Activated CD8-positive, alpha-beta memory T cell treated with anti-CD3 and anti-CD28 coated beads, Interleukin-2, amount 50 U/mL, for 48 hours (primary cell): ENCODE results near the gene KRT16.
"Not testable (repeated sequence)": the region's sequence is repeated elsewhere in the genome, so short reads cannot be mapped to it uniquely, and the experiment has no call there.

ENCODE experiments used
- DNase-seq: peaks from one replicate; pipeline ENCODE4 v3.0.0-alpha.2; 2020

The KRT16 gene

DNA sequence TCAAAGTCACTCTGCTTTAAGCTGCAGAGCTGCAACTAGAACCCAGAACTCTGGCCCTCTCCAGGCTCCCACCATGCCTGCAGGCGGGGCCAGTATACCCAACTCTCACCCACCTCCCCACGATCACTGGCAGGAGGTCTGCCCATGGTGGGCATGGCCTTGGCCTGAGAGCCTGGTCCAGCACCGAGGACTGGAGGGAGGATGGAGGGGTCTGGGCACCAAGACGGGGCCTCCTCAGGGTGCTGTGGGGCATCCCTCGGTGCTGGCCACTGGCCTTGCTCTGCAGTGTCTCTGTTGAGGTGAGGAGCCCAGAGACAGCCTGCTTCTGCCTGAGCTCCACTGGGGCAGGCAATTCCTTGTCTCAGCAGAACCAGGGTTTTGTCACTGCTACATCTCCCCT is 1.5 kb upstream of the KRT16 start:
- DNase-seq: no peak

DNA sequence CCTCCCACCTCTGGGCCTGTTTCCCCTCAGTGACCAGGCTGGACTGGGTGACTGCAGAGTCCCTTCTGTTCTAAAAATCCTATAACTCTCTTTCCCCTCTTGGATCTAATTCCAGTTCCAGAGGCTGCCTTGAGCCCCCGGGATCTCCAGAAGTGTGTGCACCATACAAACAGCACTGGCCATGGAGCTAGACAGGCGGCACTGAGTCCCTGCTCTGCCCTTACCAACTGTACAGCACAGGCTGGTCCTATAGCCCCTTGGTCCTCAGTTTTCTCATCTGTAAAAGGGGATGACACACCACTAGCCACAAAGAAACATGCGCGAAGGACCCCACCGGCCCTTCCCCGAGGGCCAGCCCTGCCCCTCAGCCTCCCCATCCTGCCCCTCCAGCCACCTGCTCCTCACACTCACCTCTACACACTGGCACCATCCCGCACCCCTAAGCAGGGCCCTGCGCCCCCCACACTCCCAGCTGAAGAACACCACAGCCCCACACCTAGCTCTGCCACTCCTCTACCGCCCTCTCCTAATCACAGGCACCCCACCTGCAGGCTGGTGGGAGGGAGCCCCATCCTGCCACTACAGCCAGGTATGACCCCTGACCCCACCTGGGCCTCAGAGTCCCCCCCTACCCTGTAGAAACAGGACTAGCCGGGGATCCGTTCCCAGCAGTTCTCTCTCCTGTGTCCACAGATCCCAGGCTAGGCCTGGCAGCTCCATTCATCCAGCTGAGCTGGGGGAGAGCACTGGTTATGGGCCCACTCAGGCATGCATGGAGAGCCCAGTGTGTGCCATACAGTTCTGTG is 913 bp upstream of the KRT16 start:
- no peak for DNase-seq

DNA sequence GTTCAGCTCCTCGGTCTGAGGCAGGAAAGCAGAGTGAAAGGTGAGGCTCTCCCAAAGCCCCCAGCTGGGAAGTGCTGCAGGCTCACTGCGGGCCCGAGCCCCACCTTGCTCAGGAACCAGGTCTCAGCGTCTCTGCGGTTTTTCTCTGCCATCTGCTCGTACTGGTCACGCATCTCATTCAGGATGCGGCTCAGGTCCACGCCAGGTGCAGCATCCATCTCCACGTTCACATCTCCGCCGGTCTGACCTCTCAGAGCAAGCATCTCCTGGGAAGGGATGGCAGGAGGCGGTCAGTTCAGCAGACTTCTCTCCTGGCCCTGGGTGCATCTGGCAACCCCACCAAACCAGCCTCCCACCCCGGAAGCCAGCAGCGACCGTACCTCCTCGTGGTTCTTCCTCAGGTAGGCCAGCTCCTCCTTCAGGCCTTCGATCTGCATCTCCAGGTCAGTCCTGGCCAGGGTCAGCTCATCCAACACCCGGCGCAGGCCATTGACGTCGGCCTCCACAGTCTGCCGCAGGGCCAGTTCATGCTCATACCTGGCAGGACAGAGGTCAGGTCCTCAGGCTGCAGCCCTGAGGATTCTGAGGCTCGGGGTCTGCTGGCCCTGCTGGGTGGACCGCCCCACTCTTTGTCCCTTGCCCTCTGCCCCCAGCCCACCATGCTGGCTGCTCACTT is 1.5 kb downstream of the KRT16 start:
- no peak for DNase-seq

DNA sequence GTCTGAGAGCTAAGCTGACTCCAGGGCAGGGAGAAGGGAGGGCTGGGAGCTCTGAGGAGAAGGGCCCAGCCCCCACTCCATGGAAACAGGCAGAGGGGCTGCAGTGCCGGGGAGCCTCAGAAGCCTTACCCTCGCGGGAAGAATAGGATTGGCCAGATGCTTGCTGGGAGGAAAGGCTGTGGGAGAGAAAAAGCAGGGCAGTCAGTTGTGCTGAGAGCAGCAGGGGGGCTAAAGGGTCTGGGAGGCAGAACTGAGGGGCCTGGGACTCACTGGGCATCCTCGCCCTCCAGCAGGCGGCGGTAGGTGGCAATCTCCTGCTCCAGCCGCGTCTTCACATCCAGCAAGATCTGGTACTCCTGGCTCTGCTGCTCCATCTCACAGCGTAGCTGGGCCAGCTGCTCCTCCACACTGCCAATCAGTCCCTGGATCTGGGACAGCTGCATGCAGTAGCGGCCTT is 2.5 kb downstream of the KRT16 start:
- not testable (repeated sequence) for DNase-seq

DNA sequence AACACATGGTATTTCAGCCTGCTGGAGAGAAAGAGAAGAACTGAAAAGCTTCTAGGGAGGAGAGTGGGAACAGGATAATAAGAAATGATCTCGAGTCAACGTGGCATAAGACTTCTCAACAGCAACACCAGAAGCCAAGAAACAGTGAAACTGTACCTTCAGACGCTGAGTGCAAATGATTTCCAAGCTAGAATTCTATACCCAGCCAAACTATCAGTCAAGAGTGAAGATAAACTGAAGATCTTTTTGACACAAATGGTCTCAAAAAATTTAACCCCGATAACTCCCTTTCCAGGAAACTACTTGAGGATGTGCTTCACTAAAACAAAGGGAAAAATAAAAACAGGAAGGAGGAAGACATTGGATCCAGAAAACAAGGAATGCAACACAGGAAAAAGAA is 5.6 kb downstream of the KRT16 start:
- not testable (repeated sequence) for DNase-seq

DNA sequence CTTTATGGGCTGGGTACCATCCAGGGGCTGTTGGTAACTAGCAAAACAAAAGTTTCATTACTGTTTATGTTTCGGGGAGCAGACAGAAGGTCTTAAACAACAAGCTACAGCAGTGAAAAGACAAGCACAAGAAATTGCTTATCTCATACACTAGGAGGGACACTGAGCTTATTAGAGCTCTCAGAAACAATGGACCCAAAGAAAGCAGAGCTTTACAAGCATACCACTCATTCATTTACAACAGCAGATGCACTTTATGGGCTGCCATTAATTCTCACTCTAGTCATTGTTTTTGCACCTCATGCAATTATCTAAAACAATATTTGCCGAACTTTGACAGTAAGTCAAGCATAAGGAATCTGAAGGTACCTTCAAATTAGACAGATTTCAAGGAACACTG is 10.0 kb downstream of the KRT16 start:
- DNase-seq: no peak

DNA sequence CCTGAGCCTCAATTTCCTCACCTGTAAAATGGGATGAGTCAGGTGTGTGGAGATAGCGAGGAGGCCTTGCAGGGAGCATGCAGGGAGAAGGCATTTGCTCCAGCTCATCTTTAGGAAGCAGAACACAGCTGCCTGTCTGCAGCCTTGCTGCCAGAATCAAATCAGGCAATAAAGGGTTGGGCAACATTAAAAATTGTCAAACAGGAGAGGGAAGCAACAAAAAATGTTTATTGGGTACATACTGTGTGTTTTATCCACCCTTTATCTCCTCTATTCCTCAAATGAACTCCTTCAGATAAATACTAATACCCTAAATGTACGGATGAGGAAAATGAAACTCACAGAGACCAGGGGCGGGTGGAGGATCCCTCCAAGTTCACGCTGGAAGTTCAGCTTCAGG is 12.2 kb downstream of the KRT16 start:
- DNase-seq: no peak

DNA sequence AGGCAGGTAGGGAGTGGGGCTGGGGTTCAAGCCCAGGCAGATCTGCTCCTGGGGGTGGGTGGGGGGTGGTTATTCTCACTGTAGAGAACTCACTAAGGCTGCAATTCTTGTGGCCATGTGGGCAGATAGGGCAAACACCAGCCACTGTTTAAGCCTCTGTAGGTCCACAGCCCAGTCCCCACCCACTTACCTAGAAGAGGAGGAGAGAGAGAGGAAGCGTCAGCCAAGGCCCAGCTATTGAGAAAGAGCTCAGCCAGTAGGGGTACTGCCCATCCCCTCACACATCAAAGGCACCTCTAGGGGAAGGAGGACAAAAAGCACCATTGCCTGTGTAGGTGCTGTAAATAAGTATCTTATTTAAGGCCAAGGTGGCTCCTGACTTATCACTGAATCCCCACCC is 12.9 kb downstream of the KRT16 start:
- no peak for DNase-seq

DNA sequence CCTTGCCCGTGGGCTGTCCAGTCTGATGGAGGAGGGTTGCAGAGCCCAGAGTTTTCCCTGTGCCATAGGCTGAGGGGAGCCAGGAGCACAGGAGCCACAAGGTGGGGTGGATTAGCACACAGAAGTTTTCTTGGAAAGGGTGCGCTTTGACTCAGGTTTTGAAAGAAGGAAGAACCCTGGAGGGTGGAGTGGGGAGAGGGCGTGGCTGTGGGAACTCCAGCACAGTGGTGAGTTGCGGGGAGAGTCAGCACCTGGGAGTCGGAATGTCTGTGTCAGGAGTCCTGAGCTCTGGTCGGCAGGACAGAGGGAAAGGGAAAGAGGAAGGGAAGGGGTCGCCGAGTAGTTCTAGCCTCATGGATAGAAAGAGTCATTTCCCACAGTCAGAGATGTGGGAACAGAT is 17.0 kb downstream of the KRT16 start:
- no peak for DNase-seq

DNA sequence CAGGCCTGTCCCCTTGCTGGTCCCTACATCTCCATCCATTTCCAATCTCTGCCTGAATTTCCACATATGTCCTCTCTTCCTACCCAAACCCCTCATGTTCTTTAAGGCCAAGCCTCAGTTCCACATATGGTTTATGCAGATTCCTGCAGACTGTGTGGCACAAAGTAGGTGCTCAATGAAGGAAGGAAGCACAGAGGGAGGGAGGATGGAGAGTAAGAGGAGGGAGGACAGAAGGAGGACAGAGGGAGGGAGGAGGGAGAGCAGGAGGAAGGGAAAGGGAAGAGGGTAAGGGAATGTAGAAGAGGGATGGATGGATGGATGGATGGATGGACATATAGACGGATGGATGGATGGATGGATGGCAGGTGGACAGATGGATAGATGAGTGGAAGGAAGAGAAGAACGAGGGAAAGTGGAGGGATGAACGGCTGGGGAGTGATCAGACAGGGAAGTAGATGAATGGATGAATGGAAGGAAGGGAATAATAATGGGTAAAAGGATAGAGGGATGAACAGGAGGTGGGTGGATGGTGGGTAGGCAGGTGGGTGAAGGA is 18.1 kb downstream of the KRT16 start:
- no peak for DNase-seq

DNA sequence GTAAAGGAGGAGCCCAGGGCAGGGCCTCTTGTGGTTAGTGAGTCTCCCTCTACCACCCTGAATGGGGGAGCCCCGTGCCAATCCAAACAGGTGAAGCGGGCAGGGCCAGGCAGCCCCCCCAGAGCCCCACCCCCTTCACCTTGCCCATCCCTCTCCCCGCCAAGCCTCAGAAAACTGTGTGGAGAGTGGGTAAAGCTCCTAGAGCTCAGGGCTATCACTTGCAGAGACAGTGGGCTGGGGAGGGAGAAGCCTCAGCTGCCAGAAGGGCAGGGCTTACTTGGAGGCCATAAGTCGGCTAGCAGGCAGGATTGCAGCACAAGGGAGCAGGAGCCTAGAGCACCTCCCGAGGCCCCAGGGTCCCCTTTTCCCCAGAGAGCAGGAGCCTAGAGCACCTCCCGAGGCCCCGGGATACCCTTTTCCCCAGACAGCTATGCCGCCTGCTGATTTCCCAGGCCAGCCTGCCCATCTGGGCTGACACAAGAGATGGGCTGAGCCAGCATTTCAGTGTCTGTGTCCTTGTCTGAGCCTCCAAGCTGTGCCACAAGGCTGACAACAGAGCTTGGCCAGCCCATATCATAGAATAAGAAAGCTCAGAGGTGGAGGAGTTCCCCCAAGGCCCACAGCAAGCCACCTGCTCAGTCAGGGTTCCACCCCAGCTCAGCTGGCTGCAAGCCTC is 19.1 kb downstream of the KRT16 start:
- no peak for DNase-seq

DNA sequence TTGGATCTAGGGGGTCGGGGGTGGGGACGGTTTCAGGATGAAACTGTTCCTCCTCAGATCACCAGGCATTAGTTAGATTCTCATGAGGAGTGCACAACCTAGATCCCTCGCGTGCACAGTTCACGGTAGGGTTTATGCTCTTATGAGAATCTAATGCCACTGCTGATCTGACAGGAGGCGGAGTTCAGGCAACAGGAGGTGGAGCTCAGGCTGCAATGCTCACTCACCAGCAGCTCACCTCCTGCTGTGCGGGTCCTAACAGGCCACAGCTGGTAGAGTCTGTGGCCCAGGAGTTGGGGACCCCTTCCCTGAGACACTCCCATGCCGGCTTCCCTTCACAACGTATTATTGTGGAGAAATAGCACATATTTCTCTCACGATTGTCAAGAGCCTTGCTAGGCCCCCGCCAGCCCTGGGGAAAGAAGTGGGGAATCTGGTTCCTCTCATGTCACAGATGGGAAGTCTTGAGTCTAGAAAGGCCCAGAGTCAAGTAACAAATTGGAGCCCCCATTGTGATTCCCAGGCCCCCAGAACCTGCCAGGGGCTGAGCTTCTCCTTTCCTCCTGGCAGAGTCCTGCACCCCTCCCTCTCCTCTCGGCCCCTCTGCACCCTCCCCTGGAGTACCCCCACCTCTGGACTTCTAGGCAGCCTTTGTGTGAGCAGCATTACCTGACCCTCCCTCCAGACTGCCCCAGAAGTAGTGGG is 19.8 kb downstream of the KRT16 start:
- DNase-seq: no peak

DNA sequence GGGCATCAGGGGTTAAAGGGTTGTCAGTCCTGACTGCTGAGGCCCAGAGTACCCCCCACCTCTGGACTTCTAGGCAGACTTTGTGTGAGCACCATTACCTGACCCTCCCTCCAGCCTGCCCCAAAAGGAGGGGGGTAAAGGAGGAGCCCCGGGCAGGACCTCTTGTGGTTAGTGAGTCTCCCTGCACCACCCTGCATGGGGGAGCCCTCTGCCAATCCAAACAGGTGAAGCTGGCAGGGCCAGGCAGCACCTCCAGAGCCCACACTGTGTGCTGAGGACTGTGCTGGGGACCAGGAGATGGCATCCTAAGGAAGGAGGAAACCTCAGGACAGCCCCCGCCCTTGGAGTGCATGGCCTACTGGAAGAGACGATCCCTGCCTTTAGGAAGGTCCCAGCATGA is 23.3 kb downstream of the KRT16 start:
- no peak for DNase-seq

DNA sequence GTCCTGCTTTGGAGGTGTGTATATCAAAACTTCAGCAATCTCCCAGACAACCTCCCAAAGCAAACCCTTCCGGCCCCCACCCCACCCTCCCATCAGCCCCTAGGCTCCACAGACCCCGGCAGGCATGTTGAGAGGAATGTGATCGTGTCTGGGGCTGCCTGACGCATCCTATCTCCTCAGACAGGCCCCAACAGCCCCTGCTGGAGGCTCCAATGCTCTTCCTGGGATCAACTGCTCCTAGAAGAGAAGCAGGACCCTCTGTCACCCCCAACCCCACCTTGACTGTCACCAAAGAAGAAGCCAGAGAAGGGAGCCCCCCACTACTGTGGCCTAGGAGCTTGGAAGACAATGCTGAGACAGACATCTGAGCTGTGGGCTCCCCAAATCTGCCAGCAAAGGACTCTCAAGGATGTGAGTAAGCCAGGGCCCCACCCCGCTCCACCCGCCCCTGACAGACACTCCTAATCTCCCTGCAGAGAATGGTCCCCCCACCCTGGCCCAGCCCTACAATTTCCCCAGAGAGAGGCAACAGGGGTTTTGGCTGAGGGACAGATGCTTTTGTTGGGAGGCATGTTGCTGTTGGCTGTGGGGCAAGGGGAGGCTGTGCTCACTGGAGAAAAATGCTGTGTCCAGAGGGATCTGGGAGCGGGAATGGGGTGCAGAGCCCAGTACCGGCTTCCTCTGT is 24.3 kb downstream of the KRT16 start:
- DNase-seq: no peak

DNA sequence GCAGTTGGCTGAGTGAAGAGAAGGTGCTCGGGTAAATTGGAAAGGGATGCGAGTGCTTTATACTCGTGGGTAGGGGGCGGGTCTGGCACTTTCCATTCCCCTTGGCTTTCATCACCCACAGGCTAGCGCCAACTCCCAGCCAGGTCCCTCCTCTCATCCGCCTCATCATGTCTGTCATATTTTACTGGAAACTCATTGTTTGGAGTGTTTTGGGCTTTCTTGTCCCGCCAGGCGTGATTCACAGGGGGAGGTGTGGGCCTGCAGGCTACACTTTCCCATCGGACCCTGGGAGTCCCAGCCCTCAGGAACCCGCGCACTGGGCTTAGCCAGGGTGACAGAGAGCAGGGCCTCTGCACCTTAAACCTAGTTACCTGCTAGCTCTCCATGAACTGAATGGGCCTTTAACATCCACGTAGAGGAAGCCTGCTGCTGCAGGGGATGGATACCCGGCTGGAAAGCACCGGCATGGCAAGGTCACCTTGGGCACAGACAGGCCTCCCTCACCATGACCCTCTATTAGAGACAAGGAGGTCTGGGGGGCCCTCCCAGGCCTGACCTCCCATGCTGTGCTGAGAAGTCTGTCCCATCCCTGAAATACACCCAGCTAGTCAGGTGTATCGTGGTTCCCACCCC is 25.6 kb downstream of the KRT16 start, which contains the start of gene KRT14:
KRT14 (minus strand) TSS at position 33 of the 633 bp plus-strand sequence. CDS start 61 bp downstream, outside the sequence.
- no peak for DNase-seq

DNA sequence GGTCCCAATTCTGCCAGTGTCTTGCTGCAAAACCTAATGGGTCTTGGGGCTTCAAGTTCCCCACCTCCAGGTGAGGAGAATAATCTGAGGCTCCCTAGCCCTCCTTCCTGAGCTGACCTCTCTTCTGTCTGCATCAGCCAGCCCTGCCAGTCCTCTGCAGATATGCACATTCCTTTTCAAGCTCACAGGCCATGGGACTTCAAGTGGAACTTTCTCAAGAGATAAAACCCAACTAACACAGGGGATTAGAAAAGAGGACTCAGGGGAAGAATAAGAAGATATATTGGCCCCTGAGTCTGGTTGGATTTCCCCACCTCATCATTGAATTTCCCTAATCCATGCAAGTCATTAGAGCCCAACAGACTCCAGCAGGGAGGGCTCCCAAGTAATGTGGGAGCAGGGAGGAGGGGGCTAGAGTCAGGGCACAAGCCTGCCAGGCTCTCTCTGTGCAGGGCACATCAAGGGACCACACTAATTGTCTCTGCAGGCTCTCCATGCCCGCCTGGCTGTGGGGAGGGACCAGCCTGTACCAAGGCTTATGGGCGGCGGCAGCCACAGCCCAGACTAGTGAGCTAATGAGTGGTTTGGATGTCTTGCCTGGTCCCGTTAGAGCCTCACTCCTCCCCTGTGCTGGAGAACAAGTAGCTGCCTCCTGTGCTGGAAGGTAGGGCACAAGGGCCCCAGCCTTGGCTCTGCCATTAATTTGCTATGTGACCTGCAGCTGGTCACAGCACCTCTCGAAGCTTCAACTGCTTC is 27.1 kb downstream of the KRT16 start:
- no peak for DNase-seq

DNA sequence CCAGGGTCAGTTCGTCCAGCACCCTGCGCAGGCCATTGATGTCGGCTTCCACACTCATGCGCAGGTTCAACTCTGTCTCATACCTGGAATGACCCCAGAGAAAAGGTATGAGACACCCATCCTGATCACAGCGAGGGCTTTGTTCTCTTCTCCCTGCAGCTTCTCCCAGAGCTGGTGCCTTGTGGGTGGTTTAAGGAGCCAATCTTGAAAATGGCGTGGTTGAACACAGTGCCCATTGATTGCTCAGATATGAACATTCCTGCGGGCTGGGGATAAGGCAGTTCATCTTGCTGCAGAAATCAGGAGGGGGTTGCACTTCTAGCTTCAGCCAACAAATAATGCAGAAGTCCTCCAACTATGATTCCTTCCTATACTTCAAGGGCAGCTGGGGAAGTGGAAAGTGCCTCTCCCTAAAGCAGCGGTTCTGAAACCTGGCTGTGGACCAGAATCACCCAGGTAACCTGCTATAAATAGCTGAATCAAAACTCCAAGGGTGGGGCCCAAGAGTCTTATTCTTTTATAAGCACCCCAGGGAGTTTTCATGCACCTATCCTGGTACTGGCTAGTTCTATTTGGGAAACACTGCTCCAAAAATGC is 28.1 kb downstream of the KRT16 start:
- not testable (repeated sequence) for DNase-seq

DNA sequence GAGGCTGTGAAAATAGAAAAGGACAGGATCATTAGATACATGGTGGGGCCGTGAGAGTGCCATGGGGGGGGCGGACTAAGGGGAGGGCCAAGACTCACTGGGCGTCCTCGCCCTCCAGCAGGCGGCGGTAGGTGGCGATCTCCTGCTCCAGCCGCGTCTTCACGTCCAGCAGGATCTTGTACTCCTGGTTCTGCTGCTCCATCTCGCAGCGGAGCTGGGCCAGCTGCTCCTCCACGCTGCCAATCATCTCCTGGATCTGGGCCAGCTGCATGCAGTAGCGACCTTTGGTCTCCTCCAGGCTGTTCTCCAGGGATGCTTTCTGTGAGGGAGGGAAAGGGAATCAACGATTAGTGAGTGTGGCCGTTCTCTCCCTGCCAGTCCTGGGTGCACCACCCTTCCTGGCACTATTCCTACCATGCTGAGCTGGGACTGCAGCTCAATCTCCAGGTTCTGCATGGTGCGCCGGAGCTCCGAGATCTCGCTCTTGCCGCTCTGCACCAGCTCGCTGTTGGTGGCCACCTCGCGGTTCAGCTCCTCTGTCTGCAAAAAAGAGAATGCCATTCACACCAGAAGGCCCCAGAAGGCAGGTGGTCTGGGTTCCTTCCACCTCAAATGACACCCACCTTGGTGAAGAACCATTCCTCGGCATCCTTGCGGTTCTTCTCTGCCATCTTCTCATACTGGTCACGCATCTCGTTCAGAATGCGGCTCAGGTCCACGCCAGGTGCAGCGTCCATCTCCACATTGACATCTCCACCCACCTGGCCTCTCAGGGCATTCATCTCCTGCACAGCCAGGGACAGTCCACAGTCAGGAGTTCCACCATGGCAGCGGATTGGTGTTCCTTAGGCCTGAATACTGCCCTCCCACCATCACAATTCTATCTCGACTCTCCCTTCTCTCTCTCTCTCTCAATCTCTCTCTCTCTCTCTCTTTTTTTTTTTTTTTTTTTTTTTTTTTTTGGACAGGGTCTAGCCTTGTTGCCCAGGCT is 29.1 kb downstream of the KRT16 start:
- no peak for DNase-seq
